ENCODE measurements around the gene SYCN.

SYCN gene

GRCh38 chr19:39169143-39169810 lies 34.8 kb downstream of the SYCN start:
- WGBS, 2 donors (ENCODE audit: extremely low coverage in 2 of 2, insufficient read length in 2 of 2, insufficient replicate concordance in 1 of 2), result no CpG with 5 or more reads among the region's 36 CpGs
- Histone ChIP-seq H3K4me1 (ENCODE audit: control insufficient read depth in 2 of 2, insufficient read depth in 1 of 2, low read depth in 1 of 2, low read length in 2 of 2) (peaks cover 5 to 6% of the 10 kb centered on the region in 2 donors), H3K9me3 (replicated peaks in 1 of 2; ENCODE audit: control insufficient read depth in 2 of 2, insufficient read depth in 1 of 2, low read depth in 1 of 2, low read length in 2 of 2) (no peaks in the 10 kb centered on the region), H3K79me1 (ENCODE audit: low read depth, low read length) (peaks cover 12% of the 10 kb centered on the region), H3K4me2 (ENCODE audit: insufficient read depth, low read length, poor library complexity, severe bottlenecking) (no peak overlapping the region), H2BK12ac (ENCODE audit: low read length) (no peak overlapping the region), H3K18ac (ENCODE audit: low read length) (no peak overlapping the region), H3K23ac (ENCODE audit: low read depth, low read length, poor library complexity) (no peak overlapping the region), H3K4me3 (ENCODE audit: low read length in 2 of 2) (no peak overlapping the region), H3K27me3 (ENCODE audit: control insufficient read depth in 3 of 3, insufficient read depth in 3 of 3, low read depth in 1 of 3, low read length in 3 of 3) (no peaks in the 10 kb centered on the region), H2AFZ (ENCODE audit: low read length) (no peak overlapping the region), H2AK5ac (ENCODE audit: low read depth, low read length) (no peak overlapping the region), H3K9ac (ENCODE audit: low read depth, low read length, poor library complexity) (no peak overlapping the region), H2BK5ac (ENCODE audit: low read length) (no peak overlapping the region), H4K8ac (ENCODE audit: low read depth, low read length) (no peak overlapping the region), H4K91ac (ENCODE audit: low read depth, low read length, poor library complexity) (no peak overlapping the region), H3K14ac (ENCODE audit: low read length) (no peak overlapping the region), H3K36me3 (replicated peaks in 1 of 2; ENCODE audit: control insufficient read depth in 2 of 2, insufficient read depth in 2 of 2, low read length in 2 of 2) (peaks cover 24 to 30% of the 10 kb centered on the region in 2 donors), H2BK15ac (ENCODE audit: low read length) (no peak overlapping the region), H3K4ac (ENCODE audit: low read length) (no peak overlapping the region), H3K27ac (replicated peaks; ENCODE audit: low read length) (no peak overlapping the region), H2BK120ac (ENCODE audit: low read depth, low read length) (no peak overlapping the region)
- no peak for DNase-seq (ENCODE audit: low spot score)

GRCh38 chr19:39168258-39169142 lies 35.6 kb downstream of the SYCN start:
- no peak overlapping the region for H4K91ac ChIP-seq (ENCODE audit: low read depth, low read length, poor library complexity)
- peak overlapping the region; percentile 82 for H4K8ac ChIP-seq (ENCODE audit: low read depth, low read length)
- H3K4ac ChIP-seq (ENCODE audit: low read length), result no peak overlapping the region
- no peak overlapping the region for H3K27ac ChIP-seq (replicated peaks; ENCODE audit: low read length)
- H3K4me3 ChIP-seq (ENCODE audit: low read length in 2 of 2), result no peak overlapping the region
- peak overlapping the region; percentile 57 for H3K18ac ChIP-seq (ENCODE audit: low read length)
- H3K23ac ChIP-seq (ENCODE audit: low read depth, low read length, poor library complexity), result no peak overlapping the region
- H3K9ac ChIP-seq (ENCODE audit: low read depth, low read length, poor library complexity), result no peak overlapping the region
- H3K27me3 ChIP-seq (ENCODE audit: control insufficient read depth in 3 of 3, insufficient read depth in 3 of 3, low read depth in 1 of 3, low read length in 3 of 3), result no peaks in the 10 kb centered on the region
- no CpG with 5 or more reads among the region's 23 CpGs for WGBS, 2 donors (ENCODE audit: extremely low coverage in 2 of 2, insufficient read length in 2 of 2, insufficient replicate concordance in 1 of 2)
- no peaks in the 10 kb centered on the region for H3K9me3 ChIP-seq (replicated peaks in 1 of 2; ENCODE audit: control insufficient read depth in 2 of 2, insufficient read depth in 1 of 2, low read depth in 1 of 2, low read length in 2 of 2)
- no peak for DNase-seq (ENCODE audit: low spot score)
- H3K14ac ChIP-seq (ENCODE audit: low read length), result peak overlapping the region; percentile 38
- no peak overlapping the region for H2BK15ac ChIP-seq (ENCODE audit: low read length)
- peaks cover 5 to 6% of the 10 kb centered on the region in 2 donors for H3K4me1 ChIP-seq (ENCODE audit: control insufficient read depth in 2 of 2, insufficient read depth in 1 of 2, low read depth in 1 of 2, low read length in 2 of 2)
- H2BK120ac ChIP-seq (ENCODE audit: low read depth, low read length), result no peak overlapping the region
- no peak overlapping the region for H2AFZ ChIP-seq (ENCODE audit: low read length)
- H3K79me1 ChIP-seq (ENCODE audit: low read depth, low read length), result peaks cover 13% of the 10 kb centered on the region
- no peak overlapping the region for H2BK12ac ChIP-seq (ENCODE audit: low read length)
- H2BK5ac ChIP-seq (ENCODE audit: low read length), result no peak overlapping the region
- H2AK5ac ChIP-seq (ENCODE audit: low read depth, low read length), result no peak overlapping the region
- H3K36me3 ChIP-seq (replicated peaks in 1 of 2; ENCODE audit: control insufficient read depth in 2 of 2, insufficient read depth in 2 of 2, low read length in 2 of 2), result peaks cover 24 to 26% of the 10 kb centered on the region in 2 donors
- H3K4me2 ChIP-seq (ENCODE audit: insufficient read depth, low read length, poor library complexity, severe bottlenecking), result no peak overlapping the region

- no peak for DNase-seq (ENCODE audit: low spot score)
- no peak overlapping the region for H3K27ac ChIP-seq (replicated peaks; ENCODE audit: low read length)
Measured at GRCh38 chr19:39167461-39168257, 36.4 kb downstream of the SYCN start.

More at GRCh38 chr19:39167461-39168257, 36.4 kb downstream of the SYCN start:
- no peak overlapping the region for H3K4me2 ChIP-seq (ENCODE audit: insufficient read depth, low read length, poor library complexity, severe bottlenecking)
- no peaks in the 10 kb centered on the region for H3K9me3 ChIP-seq (replicated peaks in 1 of 2; ENCODE audit: control insufficient read depth in 2 of 2, insufficient read depth in 1 of 2, low read depth in 1 of 2, low read length in 2 of 2)
- H2AK5ac ChIP-seq (ENCODE audit: low read depth, low read length), result no peak overlapping the region
- H2BK12ac ChIP-seq (ENCODE audit: low read length), result no peak overlapping the region
- H3K27me3 ChIP-seq (ENCODE audit: control insufficient read depth in 3 of 3, insufficient read depth in 3 of 3, low read depth in 1 of 3, low read length in 3 of 3), result no peaks in the 10 kb centered on the region
- no peak overlapping the region for H2BK120ac ChIP-seq (ENCODE audit: low read depth, low read length)
- H3K9ac ChIP-seq (ENCODE audit: low read depth, low read length, poor library complexity), result peak overlapping the region; percentile 44
- H3K79me1 ChIP-seq (ENCODE audit: low read depth, low read length), result peaks cover 13% of the 10 kb centered on the region
- H3K4ac ChIP-seq (ENCODE audit: low read length), result no peak overlapping the region
- no peak overlapping the region for H2BK5ac ChIP-seq (ENCODE audit: low read length)
- no peak overlapping the region for H3K23ac ChIP-seq (ENCODE audit: low read depth, low read length, poor library complexity)
- no peak overlapping the region for H2BK15ac ChIP-seq (ENCODE audit: low read length)
- H4K8ac ChIP-seq (ENCODE audit: low read depth, low read length), result no peak overlapping the region
- WGBS, 2 donors (ENCODE audit: extremely low coverage in 2 of 2, insufficient read length in 2 of 2, insufficient replicate concordance in 1 of 2), result no CpG with 5 or more reads among the region's 25 CpGs
- H3K36me3 ChIP-seq (replicated peaks in 1 of 2; ENCODE audit: control insufficient read depth in 2 of 2, insufficient read depth in 2 of 2, low read length in 2 of 2), result peaks cover 22 to 25% of the 10 kb centered on the region in 2 donors
- H2AFZ ChIP-seq (ENCODE audit: low read length), result no peak overlapping the region
- H3K14ac ChIP-seq (ENCODE audit: low read length), result no peak overlapping the region
- H3K4me3 ChIP-seq (ENCODE audit: low read length in 2 of 2), result no peak overlapping the region
- peaks cover 10 to 11% of the 10 kb centered on the region in 2 donors for H3K4me1 ChIP-seq (ENCODE audit: control insufficient read depth in 2 of 2, insufficient read depth in 1 of 2, low read depth in 1 of 2, low read length in 2 of 2)
- no peak overlapping the region for H4K91ac ChIP-seq (ENCODE audit: low read depth, low read length, poor library complexity)
- peak overlapping the region; percentile 27 for H3K18ac ChIP-seq (ENCODE audit: low read length)
